SK-N-MC (cell line): ENCODE results near the gene SLC51B.

Source experiments
- EZH2 ChIP-seq: fragments of 200-600 bp; sonication (generic); IDR thresholded peaks from one replicate; pipeline ENCODE4 v1.6.1; 2017; ENCODE audit warnings: antibody characterized with exemption
- FOXP2 ChIP-seq: optimal IDR thresholded peaks from 2 replicates; pipeline ENCODE3; 2011; ENCODE audit warnings: mild to moderate bottlenecking, moderate library complexity; ENCODE audit not compliant: insufficient read depth; ENCODE audit errors: extremely low read length, control extremely low read depth
- POLR2AphosphoS5 ChIP-seq: IDR thresholded peaks from 2 replicates; pipeline ENCODE4 v1.6.1; 2012; ENCODE audit warnings: mild to moderate bottlenecking, low read depth, low read length, borderline replicate concordance

DNA sequence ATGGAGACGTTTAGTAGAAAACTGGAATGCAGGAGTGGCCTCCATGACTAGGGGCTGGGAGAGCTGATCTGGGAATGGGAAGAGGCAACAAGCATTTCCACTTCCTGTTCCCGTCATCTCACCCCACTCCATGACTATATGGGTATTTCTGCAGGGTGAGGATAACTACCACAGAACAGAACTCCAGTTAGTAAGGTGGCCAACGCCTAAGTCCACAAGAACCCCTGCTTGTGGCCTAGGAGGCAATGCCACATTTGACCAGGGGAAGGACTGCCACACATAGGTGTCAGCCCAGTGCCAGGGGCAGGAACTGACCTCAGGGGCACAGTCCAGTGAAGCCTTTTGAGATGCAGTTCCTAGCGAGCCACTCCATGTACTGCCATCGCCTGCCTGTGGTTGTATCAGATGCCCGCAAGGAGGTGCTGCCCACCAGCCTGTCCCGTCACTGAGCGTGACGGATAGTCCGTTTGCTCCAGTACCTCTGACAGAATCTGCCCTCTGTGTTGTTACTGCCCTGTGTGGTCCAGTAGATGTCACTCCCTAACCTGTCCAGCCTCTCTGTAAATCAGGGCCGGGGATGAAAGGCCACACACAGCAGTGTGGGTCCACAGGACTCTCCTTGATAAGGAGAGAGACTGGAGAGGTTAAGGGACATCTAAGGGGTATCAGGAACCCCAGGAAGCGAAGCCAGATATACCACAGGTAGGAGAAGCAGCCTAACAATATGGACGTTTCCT lies 12.2 kb upstream of the SLC51B start:
- TF ChIP-seq POLR2AphosphoS5 (no peak), EZH2 (no peak), FOXP2 (no peak)
